SKM-1 treated with dmso at 0.1 percent for 144 hours (cell line): ENCODE results near the gene TMEM267.
A peak's percentile ranks its signal among the peaks of the same experiment; 100 is the strongest.
"Not testable (repeated sequence)": the region's sequence is repeated elsewhere in the genome, so short reads cannot be mapped to it uniquely, and the experiment has no call there.

Experiments used
- DNase-seq: peaks from one replicate; lab custom pipeline; 2025; ENCODE audit not compliant: unreplicated experiment; lab: John Stamatoyannopoulos, UW

The TMEM267 gene, protein sequence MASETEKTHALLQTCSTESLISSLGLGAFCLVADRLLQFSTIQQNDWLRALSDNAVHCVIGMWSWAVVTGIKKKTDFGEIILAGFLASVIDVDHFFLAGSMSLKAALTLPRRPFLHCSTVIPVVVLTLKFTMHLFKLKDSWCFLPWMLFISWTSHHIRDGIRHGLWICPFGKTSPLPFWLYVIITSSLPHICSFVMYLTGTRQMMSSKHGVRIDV

GRCh38 chr5:43483298-43484105, at the start of gene TMEM267:
TMEM267 (minus strand) TSS chr5:43483865; CDS start chr5:43453969, 29,896 bp downstream.
- peak; percentile 79 for DNase-seq

GRCh38 chr5:43530648-43531047, 47.0 kb upstream of the TMEM267 start:
- no peak for DNase-seq

DNA sequence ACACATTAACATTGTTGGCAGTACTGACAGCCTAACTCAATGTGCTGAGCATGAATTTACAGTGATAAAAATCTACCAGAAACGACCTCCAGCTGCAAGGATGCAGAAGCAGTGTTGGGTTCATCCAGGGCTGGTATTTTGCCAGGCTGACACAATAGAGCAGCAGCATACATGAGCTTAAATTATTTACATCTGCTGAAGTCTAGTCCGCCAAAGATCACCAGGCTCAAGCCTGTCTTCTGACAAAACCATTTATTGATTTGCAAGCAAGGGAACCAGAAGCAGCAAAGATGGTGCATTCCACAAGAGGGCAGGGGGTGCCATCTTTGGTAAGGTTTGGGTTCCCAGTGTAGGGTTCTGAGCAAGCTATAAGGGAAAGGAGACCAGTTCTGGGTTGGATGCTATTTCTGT, 40.0 kb upstream of the TMEM267 start:
- no peak for DNase-seq

DNA sequence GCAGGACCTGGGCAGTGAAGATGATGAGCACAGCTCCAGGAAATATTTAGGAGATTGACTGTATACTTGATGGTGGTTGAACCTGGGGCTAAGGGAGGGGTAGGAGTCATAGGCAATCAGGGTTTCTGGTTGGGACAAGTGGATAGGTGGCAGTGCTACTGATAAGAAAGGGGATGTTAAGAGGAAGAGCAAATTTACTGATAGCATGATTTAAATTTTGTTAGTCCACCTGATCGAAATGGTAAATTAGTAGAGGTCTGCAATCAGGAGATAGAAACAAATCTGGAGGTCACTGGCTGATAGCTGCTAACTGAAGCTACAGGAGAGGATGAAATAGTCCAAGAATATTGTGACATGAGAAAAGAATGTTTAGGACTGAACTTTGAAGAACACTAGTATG, 37.0 kb upstream of the TMEM267 start:
- DNase-seq: no peak

DNA sequence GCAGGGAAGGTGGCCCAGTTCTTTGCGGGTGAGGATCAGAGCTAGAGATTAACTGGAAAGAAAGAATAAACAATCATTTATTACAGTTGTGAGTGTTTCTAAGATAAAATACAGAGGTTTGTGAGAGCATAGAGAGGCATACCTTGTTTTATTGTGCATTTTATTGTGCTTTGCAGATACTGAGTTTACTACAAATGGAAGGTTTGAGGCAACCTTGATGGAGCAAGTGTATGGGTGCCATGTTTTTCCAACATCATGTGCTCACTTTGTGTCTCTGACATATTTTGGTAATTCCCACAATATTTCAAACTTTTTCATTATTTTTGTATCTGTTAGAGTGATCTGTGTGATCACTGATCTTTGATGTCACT, 32.0 kb upstream of the TMEM267 start:
- no peak for DNase-seq

DNA sequence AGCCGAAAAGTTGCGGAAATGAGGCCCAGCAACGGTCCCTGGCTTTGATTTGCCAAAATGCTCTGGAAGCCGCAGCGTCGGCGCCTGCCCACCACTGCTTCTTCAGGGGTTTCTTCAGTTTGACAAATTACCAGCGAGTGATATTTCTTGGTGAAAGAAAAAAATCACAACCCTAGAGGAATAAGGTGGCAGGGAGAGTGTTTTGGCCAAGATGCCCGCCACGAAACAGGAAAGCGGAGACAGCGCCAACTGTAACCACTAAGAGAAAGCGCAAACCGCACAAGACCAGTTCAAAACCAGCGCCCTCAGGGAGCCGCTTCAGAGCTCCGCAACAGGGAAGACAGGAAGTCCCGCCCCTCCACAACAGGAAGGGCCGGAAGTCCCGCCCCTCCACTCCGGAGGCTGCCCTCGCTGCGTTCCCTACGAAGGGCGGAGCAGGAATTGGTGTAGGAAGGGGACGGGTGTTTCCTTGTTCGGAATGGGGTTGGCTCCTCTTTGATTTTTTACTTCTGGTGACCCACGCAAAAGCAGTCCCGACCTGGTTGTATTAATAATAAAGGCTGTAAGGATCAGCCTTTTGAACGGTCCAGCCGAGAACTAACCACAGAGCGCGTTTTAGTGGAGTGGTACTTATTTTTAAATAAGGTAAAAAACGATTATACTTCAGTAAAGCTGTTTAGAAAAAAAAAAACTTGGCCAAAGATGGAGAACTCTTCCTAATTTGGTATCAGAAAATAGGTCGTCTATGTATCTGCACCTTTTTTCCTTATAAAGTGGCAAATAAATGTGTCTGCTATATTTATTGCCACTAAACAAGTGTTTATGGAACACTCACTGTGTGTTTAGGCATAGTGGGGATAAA, 31.4 kb upstream of the TMEM267 start, which contains the start of gene C5orf34:
TSS of gene C5orf34 (minus strand) at position 333 of the 862 bp plus-strand sequence. CDS start 5,809 bp downstream, outside the sequence.
- peak; percentile 92 for DNase-seq

- DNase-seq: no peak
These were observed 30.8 kb upstream of the TMEM267 start for GRCh38 chr5:43514471-43514815.

GRCh38 chr5:43514025-43514424, 30.4 kb upstream of the TMEM267 start:
- no peak for DNase-seq

DNA sequence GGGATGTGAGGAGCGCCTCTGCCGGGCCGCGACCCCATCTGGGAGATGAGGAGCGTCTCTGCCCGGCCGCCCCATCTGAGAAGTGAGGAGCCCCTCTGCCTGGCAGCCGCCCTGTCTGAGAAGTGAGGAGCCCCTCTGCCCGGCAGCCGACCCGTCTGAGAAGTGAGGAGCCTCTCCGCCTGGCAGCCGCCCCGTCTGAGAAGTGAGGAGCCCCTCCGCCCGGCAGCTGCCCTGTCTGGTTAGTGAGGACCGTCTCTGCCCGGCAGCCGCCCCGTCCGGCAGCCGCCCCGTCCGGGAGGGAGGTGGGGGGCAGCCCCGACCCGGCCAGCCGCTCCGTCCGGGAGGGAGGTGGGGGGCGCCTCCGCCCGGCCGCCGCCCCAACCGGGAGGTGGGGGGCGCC, 27.4 kb upstream of the TMEM267 start:
- DNase-seq: not testable (repeated sequence)

- DNase-seq: no peak
These were observed 14.9 kb upstream of the TMEM267 start for GRCh38 chr5:43498581-43498980.

DNA sequence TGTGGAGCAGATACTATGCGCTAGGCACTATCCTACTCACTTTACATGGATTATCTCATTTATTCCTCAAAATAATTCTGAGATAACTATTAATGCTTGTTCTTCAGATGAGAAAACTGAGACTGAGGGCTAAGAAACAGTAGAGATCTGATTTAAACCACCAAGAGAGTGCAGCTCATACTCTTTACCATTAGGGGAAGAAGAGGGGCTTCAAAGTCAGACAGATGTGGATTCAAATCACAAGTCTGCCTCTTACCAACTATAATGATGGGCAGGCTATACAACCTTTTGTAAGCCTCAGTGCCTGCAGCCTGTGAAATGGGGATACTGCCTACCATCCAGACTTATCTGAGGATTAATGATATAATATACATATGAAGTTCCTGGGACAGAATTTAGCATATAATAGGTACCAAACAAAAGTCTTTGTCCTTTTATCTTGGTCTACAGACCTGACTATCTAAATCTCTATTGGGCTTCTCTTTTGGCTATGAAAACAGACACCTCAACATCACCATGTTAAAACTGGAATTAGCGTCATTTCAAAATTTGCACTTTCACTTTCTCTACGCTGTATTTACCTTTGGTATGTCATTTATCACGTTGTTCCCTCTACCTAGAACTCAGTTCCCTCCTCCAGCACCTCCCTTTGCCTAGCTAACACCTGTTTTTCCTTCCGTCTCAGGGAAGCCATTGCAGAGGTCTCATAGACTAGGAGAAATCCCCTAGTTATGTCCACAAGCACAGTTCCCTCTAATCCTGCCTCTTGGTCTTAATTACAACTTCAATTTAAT, 13.8 kb upstream of the TMEM267 start:
- DNase-seq: no peak

DNA sequence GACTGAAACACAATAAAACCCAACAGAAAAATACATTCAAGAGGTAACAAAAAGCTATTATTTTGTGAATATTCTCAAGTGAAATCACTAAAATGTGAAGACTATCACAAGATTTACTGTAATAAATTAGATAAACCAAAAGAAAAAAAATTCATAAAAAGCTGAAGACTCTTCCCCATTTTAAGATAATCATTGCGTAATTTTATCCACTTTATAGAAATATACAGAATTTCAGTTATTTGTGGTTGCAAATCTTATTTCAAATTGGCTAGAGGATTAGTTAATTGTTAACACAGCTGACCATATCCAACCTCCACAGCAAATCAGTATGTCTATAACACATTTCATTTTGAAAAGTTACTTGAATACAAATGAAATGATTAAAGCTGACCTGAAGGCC, 7.7 kb upstream of the TMEM267 start:
- DNase-seq: no peak

DNA sequence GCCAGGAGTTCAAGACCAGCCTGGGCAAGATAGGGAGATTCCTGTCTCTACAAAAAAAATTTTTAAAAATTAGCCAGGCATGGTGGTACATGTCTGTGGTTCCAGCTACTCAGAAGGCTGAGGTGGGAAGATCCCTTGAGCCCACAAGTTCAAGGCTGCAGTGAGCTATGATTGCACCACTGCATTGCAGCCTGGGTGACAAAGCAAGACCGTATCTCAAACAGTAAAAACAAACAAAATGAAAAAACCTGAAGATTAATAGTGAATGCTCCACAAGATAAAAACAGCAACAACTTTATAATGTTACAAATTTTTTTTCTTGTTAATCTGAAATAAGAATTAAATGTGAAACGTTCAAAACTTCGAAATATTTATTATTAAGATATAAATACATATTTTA, 2.7 kb upstream of the TMEM267 start:
- no peak for DNase-seq

DNA sequence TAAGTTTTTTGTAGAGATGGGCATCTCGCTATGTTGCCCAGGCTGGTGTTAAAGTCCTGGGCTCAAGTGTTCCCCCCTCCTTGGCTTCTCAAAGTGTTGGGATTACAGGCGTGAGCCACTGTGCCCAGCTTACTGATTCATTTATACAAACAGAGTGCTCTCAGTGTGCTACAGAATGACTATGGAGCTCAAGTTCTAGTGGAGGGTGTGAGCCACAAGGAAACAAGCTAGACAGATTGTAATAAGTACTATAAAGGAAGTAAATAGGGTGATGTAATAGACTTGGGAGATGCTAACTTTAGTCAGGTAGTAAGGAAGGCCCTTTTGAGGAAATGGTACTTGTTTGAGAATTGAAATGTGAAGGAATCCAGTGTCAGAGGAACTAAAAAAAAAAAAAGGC, 1.7 kb upstream of the TMEM267 start:
- peak; percentile 46 for DNase-seq

- DNase-seq: peak; percentile 86
These were observed 613 bp upstream of the TMEM267 start for GRCh38 chr5:43484106-43484849.

GRCh38 chr5:43482490-43483297, 971 bp downstream of the TMEM267 start:
- DNase-seq: no peak

GRCh38 chr5:43469671-43470391, 13.8 kb downstream of the TMEM267 start:
- DNase-seq: no peak

DNA sequence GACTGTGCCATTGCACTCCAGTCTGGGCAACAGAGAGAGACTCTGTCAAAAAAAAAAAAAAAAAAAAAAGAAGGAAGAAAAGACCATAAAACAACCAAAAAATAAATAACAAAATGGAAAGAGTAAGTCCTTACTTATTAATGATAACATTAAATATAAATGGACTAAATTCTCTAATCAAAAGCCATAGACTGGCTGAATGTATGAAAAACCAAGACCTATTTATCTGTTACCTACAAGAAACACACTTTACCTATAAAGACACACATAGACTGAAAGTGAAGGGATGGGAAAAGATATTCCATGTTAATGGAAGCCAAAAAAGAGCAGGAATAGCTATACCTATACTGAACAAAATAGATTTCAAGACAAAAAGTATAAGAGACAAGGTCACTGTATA, 16.6 kb downstream of the TMEM267 start:
- DNase-seq: no peak

DNA sequence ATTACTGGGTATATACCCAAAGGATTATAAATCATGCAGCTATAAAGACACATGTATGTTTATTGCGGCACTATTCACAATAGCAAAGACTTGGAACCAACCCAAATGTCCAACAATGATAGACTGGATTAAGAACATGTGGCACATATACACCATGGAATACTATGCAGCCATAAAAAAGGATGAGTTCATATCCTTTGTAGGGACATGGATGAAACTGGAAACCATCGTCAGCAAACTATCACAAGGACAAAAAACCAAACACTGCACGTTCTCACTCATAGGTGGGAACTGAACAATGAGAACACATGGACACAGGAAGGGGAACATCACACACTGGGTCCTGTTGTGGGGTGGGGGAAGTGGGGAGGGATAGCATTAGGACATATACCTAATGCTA, 18.2 kb downstream of the TMEM267 start:
- not testable (repeated sequence) for DNase-seq
